Measurements from ENCODE around the gene NCAPG2.

The NCAPG2 gene

GRCh38 chr7:158592541-158592940 is 112.1 kb downstream of the NCAPG2 start:
- no peaks in the 10 kb centered on the region for H3K36me3 ChIP-seq (ENCODE audit: control insufficient read depth in 2 of 2, insufficient read depth in 2 of 2, low read length in 2 of 2)
- no peaks in the 10 kb centered on the region for H3K9me3 ChIP-seq (ENCODE audit: control insufficient read depth in 2 of 2, low read length in 2 of 2)
- peaks cover 4 to 14% of the 10 kb centered on the region in 2 donors for H3K4me1 ChIP-seq (ENCODE audit: control insufficient read depth in 2 of 2, insufficient read depth in 2 of 2, low read length in 2 of 2)
- H3K9ac ChIP-seq (ENCODE audit: low read depth in 1 of 2, low read length in 2 of 2) = no peak overlapping the region
- no peak overlapping the region for H3K4me3 ChIP-seq (ENCODE audit: low read length in 2 of 2)
- H3K27me3 ChIP-seq (ENCODE audit: control insufficient read depth in 2 of 2, insufficient read depth in 2 of 2, low read length in 2 of 2) = no peaks in the 10 kb centered on the region
- H3K27ac ChIP-seq (ENCODE audit: low read depth in 2 of 2, low read length in 2 of 2) = no peak overlapping the region

- H3K36me3 ChIP-seq (ENCODE audit: control insufficient read depth in 2 of 2, insufficient read depth in 2 of 2, low read length in 2 of 2) = no peaks in the 10 kb centered on the region
- peak overlapping the region; percentile 38 to 63 for H3K27ac ChIP-seq (ENCODE audit: low read depth in 2 of 2, low read length in 2 of 2)
- no peak overlapping the region for H3K9ac ChIP-seq (ENCODE audit: low read depth in 1 of 2, low read length in 2 of 2)
- H3K4me3 ChIP-seq (ENCODE audit: low read length in 2 of 2) = no peak overlapping the region
- H3K9me3 ChIP-seq (ENCODE audit: control insufficient read depth in 2 of 2, low read length in 2 of 2) = no peaks in the 10 kb centered on the region
- no peaks in the 10 kb centered on the region for H3K27me3 ChIP-seq (ENCODE audit: control insufficient read depth in 2 of 2, insufficient read depth in 2 of 2, low read length in 2 of 2)
- H3K4me1 ChIP-seq (ENCODE audit: control insufficient read depth in 2 of 2, insufficient read depth in 2 of 2, low read length in 2 of 2) = peaks cover 4 to 14% of the 10 kb centered on the region in 2 donors
Measured at GRCh38 chr7:158591944-158592343, 112.7 kb downstream of the NCAPG2 start.

- Histone ChIP-seq H3K9ac (ENCODE audit: low read depth in 1 of 2, low read length in 2 of 2) (no peak overlapping the region), H3K27me3 (ENCODE audit: control insufficient read depth in 2 of 2, insufficient read depth in 2 of 2, low read length in 2 of 2) (peaks cover 5 to 13% of the 10 kb centered on the region in 2 donors), H3K4me1 (ENCODE audit: control insufficient read depth in 2 of 2, insufficient read depth in 2 of 2, low read length in 2 of 2) (peaks cover 13 to 22% of the 10 kb centered on the region in 2 donors), H3K9me3 (ENCODE audit: control insufficient read depth in 2 of 2, low read length in 2 of 2) (no peaks in the 10 kb centered on the region), H3K4me3 (ENCODE audit: low read length in 2 of 2) (no peak overlapping the region), H3K36me3 (ENCODE audit: control insufficient read depth in 2 of 2, insufficient read depth in 2 of 2, low read length in 2 of 2) (no peaks in the 10 kb centered on the region), H3K27ac (ENCODE audit: low read depth in 2 of 2, low read length in 2 of 2) (peak overlapping the region; percentile 25 to 69)
Measured at GRCh38 chr7:158590181-158590530, 114.4 kb downstream of the NCAPG2 start.

GRCh38 chr7:158589653-158590052 is 115.0 kb downstream of the NCAPG2 start:
- Histone ChIP-seq H3K9me3 (ENCODE audit: control insufficient read depth in 2 of 2, low read length in 2 of 2) (no peaks in the 10 kb centered on the region), H3K9ac (ENCODE audit: low read depth in 1 of 2, low read length in 2 of 2) (no peak overlapping the region), H3K4me1 (ENCODE audit: control insufficient read depth in 2 of 2, insufficient read depth in 2 of 2, low read length in 2 of 2) (peaks cover 13 to 22% of the 10 kb centered on the region in 2 donors), H3K4me3 (ENCODE audit: low read length in 2 of 2) (no peak overlapping the region), H3K27me3 (ENCODE audit: control insufficient read depth in 2 of 2, insufficient read depth in 2 of 2, low read length in 2 of 2) (peaks cover 8 to 13% of the 10 kb centered on the region in 2 donors), H3K36me3 (ENCODE audit: control insufficient read depth in 2 of 2, insufficient read depth in 2 of 2, low read length in 2 of 2) (no peaks in the 10 kb centered on the region), H3K27ac (ENCODE audit: low read depth in 2 of 2, low read length in 2 of 2) (peak overlapping the region; percentile 25 to 69)

- Histone ChIP-seq H3K9me3 (ENCODE audit: control insufficient read depth in 2 of 2, low read length in 2 of 2) (no peaks in the 10 kb centered on the region), H3K4me3 (ENCODE audit: low read length in 2 of 2) (no peak overlapping the region), H3K4me1 (ENCODE audit: control insufficient read depth in 2 of 2, insufficient read depth in 2 of 2, low read length in 2 of 2) (peaks cover 13 to 22% of the 10 kb centered on the region in 2 donors), H3K36me3 (ENCODE audit: control insufficient read depth in 2 of 2, insufficient read depth in 2 of 2, low read length in 2 of 2) (no peaks in the 10 kb centered on the region), H3K9ac (ENCODE audit: low read depth in 1 of 2, low read length in 2 of 2) (no peak overlapping the region), H3K27me3 (ENCODE audit: control insufficient read depth in 2 of 2, insufficient read depth in 2 of 2, low read length in 2 of 2) (peaks cover 8 to 15% of the 10 kb centered on the region in 2 donors), H3K27ac (ENCODE audit: low read depth in 2 of 2, low read length in 2 of 2) (no peak overlapping the region)
Measured at GRCh38 chr7:158588878-158589442, 115.6 kb downstream of the NCAPG2 start.

GRCh38 chr7:158588085-158588877 is 116.3 kb downstream of the NCAPG2 start:
- H3K4me1 ChIP-seq (ENCODE audit: control insufficient read depth in 2 of 2, insufficient read depth in 2 of 2, low read length in 2 of 2) = peaks cover 13 to 24% of the 10 kb centered on the region in 2 donors
- peak overlapping the region in 1 of 2 donors; percentile 28 for H3K4me3 ChIP-seq (ENCODE audit: low read length in 2 of 2)
- H3K36me3 ChIP-seq (ENCODE audit: control insufficient read depth in 2 of 2, insufficient read depth in 2 of 2, low read length in 2 of 2) = no peaks in the 10 kb centered on the region
- no peaks in the 10 kb centered on the region for H3K9me3 ChIP-seq (ENCODE audit: control insufficient read depth in 2 of 2, low read length in 2 of 2)
- peak overlapping the region in 1 of 2 donors; percentile 38 for H3K9ac ChIP-seq (ENCODE audit: low read depth in 1 of 2, low read length in 2 of 2)
- H3K27me3 ChIP-seq (ENCODE audit: control insufficient read depth in 2 of 2, insufficient read depth in 2 of 2, low read length in 2 of 2) = peaks cover 10 to 15% of the 10 kb centered on the region in 2 donors
- no peak overlapping the region for H3K27ac ChIP-seq (ENCODE audit: low read depth in 2 of 2, low read length in 2 of 2)

- Histone ChIP-seq H3K27ac (ENCODE audit: low read depth in 2 of 2, low read length in 2 of 2) (peak within 1 kb of the TSS; percentile 58 to 66), H3K4me3 (ENCODE audit: low read length in 2 of 2) (peak within 1 kb of the TSS in 1 of 2 donors; percentile 47), H3K27me3 (ENCODE audit: control insufficient read depth in 2 of 2, insufficient read depth in 2 of 2, low read length in 2 of 2) (peaks cover 10 to 15% of the 10 kb centered on the region in 2 donors)
Measured at GRCh38 chr7:158587162-158588084, 117.2 kb downstream of the NCAPG2 start, which contains the start of gene PTPRN2. Gene PTPRN2 (minus strand): TSS chr7:158587823.

GRCh38 chr7:158586499-158587161 is 118.0 kb downstream of the NCAPG2 start:
- H3K36me3 ChIP-seq (ENCODE audit: control insufficient read depth in 2 of 2, insufficient read depth in 2 of 2, low read length in 2 of 2) = no peaks in the 10 kb centered on the region
- peaks cover 12 to 34% of the 10 kb centered on the region in 2 donors for H3K4me1 ChIP-seq (ENCODE audit: control insufficient read depth in 2 of 2, insufficient read depth in 2 of 2, low read length in 2 of 2)
- H3K27me3 ChIP-seq (ENCODE audit: control insufficient read depth in 2 of 2, insufficient read depth in 2 of 2, low read length in 2 of 2) = peaks cover 10 to 15% of the 10 kb centered on the region in 2 donors
- no peaks in the 10 kb centered on the region for H3K9me3 ChIP-seq (ENCODE audit: control insufficient read depth in 2 of 2, low read length in 2 of 2)
- peak overlapping the region; percentile 58 to 66 for H3K27ac ChIP-seq (ENCODE audit: low read depth in 2 of 2, low read length in 2 of 2)
- H3K4me3 ChIP-seq (ENCODE audit: low read length in 2 of 2) = peak overlapping the region; percentile 47 to 48
- H3K9ac ChIP-seq (ENCODE audit: low read depth in 1 of 2, low read length in 2 of 2) = peak overlapping the region in 1 of 2 donors; percentile 36

More at GRCh38 chr7:158587162-158588084, 117.2 kb downstream of the NCAPG2 start, which contains the start of gene PTPRN2:
- peaks cover 13 to 30% of the 10 kb centered on the region in 2 donors for H3K4me1 ChIP-seq (ENCODE audit: control insufficient read depth in 2 of 2, insufficient read depth in 2 of 2, low read length in 2 of 2)
- H3K36me3 ChIP-seq (ENCODE audit: control insufficient read depth in 2 of 2, insufficient read depth in 2 of 2, low read length in 2 of 2) = no peaks in the 10 kb centered on the region
- peak within 1 kb of the TSS in 1 of 2 donors; percentile 38 for H3K9ac ChIP-seq (ENCODE audit: low read depth in 1 of 2, low read length in 2 of 2)
- no peaks in the 10 kb centered on the region for H3K9me3 ChIP-seq (ENCODE audit: control insufficient read depth in 2 of 2, low read length in 2 of 2)

GRCh38 chr7:158585721-158586498 is 118.7 kb downstream of the NCAPG2 start:
- H3K4me1 ChIP-seq (ENCODE audit: control insufficient read depth in 2 of 2, insufficient read depth in 2 of 2, low read length in 2 of 2) = peaks cover 9 to 37% of the 10 kb centered on the region in 2 donors
- H3K9ac ChIP-seq (ENCODE audit: low read depth in 1 of 2, low read length in 2 of 2) = peak overlapping the region; percentile 36 to 42
- H3K9me3 ChIP-seq (ENCODE audit: control insufficient read depth in 2 of 2, low read length in 2 of 2) = no peaks in the 10 kb centered on the region
- H3K4me3 ChIP-seq (ENCODE audit: low read length in 2 of 2) = peak overlapping the region; percentile 47 to 48
- peak overlapping the region; percentile 58 to 66 for H3K27ac ChIP-seq (ENCODE audit: low read depth in 2 of 2, low read length in 2 of 2)
- H3K36me3 ChIP-seq (ENCODE audit: control insufficient read depth in 2 of 2, insufficient read depth in 2 of 2, low read length in 2 of 2) = no peaks in the 10 kb centered on the region
- H3K27me3 ChIP-seq (ENCODE audit: control insufficient read depth in 2 of 2, insufficient read depth in 2 of 2, low read length in 2 of 2) = peaks cover 10 to 15% of the 10 kb centered on the region in 2 donors
